Activated naive CD4-positive, alpha-beta T cell treated with Interleukin-2 at 50 U/mL for 16 hours (primary cell): ENCODE results near the gene ZNF443.
"Not testable (repeated sequence)": the region's sequence is repeated elsewhere in the genome, so short reads cannot be mapped to it uniquely, and the experiment has no call there.

Experiments
- DNase-seq: peaks from one replicate; pipeline ENCODE4 v3.0.0-alpha.2; 2020

Gene ZNF443

DNA sequence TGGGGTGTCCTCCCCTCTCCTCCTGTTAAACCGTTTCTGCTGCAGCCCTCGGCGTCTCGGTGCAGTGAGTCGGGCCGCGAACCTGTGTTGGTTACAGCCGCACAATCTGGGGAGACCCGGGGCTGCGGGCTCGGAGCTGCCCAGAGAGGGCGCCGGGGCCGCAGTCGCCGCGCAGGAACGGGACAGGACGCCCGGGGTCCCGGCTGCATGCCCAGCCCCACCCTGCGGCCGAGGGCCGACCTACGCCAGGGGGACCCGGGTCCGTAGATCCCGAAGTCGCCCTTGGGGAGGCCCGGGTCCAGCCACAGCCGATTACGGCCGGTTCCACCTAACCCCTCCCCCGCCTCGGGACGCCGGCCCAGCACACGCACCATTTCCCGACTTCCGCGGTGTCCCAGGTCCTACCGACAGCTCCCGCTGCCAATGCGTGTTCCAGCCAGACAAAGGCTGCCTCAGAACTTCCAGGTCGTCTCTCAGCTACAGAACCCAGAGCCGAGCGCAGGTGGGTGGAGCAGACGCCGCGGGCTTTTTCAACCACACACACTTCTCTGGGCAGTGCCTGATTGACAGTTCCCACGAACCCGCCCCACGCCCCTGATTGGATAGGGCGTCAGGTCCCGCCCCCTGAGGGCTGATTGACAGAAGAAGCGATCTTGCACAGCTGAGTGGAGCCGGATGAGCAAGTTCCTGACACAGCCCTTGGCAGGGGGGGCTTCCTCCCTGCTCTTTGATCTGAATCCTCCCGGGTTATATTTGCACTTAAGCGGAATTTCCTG is at the start of gene ZNF443:
ZNF443 (minus strand) TSS at position 481 of the 776 bp plus-strand sequence; CDS start at position 374, 107 bp downstream.
- peak; percentile 100 for DNase-seq

DNA sequence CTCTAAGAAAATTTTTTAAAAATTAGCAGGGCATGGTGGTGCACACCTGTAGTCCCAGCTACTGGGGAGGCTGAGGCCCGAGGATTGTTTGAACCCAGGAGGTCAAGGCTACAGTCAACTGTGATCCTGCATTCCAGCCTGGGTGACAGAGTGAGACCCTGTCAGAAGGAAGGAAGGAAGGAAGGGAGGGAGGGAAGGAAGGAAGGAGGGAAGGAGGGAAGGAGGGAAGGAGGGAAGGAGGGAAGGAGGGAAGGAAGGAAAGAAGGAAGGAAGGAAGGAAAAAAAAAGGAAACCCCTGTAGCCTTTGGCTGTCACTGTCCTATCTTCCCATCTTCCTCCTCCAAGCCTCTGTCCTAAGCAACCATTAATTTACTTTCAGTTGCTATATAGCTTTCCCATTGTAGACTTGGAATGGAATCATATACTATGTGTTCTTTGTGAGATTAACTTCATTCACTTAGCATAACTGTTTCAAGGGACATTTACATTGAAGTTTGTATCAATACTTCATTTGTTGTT is 45.5 kb upstream of the ZNF443 start:
- not testable (repeated sequence) for DNase-seq

DNA sequence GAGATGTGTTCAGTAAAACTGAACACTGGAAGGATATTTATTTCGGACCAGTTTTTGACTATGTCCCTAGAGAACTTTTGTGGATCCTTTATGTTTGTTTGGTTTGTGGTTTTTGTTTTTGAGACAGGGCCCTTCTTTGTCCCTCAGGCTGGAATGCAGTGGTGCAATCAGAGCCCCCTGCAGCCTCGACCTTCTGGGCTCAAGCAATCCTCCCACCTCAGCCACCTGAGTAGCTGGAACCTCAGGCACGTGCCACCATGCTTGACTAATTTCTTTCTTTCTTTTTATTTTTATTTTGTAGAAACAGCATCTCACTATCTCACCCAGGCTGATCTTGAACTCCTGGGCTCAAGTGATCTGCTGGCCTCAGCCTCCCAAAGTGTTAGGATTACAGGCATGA is 44.8 kb upstream of the ZNF443 start:
- DNase-seq: no peak

DNA sequence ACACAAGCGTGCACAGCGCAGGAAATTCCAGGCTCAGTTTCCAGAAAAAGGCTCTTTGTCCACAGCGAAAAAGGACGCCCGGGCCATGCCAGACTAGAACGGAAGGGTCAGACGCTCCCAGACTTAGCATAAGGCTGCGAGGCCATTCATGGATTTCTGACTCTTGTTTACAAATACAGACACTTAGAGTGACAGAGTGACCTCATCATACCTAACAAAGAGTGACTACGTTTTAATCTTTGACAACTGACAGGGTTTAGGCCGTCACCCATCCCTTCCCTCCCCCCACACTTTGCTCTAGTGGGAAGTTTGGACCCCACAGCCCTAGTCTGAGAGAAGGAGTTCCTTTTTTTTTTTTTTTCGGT is 44.2 kb upstream of the ZNF443 start:
- DNase-seq: no peak

DNA sequence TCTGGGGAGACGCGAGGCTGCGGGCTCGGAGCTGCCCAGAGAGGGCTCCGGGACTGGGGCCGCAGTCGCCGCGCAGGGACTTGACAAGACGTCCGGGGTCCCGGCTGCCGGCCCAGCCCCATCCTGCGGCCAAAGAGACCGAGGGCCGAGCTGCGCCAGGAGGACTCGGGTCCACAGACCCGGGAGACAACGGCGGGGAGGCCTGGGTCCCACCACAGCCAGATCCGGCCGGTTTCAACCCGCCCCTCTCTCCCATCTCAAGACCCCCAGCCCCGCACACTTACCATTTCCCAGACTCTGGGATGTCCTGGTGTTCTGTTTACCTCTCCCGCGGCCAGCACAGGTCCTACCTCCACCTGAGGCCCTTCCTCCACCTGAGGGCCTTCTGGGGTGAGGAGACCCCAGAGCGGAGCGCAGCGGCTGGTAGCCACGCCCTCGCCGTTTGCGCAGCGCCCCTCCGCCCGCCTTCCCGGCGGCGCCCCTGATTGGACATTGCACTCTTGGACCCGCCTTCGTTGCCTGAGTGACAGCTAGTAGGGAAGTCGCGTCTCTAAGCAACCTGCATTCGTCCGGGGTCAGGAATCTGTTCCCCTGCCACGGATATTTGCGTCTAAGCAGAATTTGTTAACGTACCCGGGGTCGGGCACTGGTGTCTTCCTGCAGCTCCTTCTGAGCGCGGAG is 43.7 kb upstream of the ZNF443 start, which contains the start of gene ZNF709:
ZNF709 (minus strand) TSS at position 446 of the 681 bp plus-strand sequence; CDS start at position 287, 159 bp downstream.
- DNase-seq: peak; percentile 90

DNA sequence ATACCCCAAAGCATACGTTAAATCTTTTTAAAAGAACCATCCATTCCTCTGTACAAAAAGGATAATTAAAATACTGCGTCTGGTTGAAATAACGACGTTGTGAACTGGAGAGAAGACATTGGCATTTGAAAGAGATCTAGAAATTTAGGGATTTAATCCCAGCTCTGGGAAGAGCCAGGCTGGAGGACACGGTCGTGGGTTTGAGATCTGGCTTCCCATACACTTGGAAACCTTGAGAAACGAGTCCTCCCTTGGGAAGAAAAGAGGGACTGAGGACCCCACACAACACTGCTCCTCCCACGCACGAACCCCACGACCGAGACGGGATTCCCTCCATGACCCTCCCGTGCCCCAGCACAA is 43.2 kb upstream of the ZNF443 start:
- no peak for DNase-seq

DNA sequence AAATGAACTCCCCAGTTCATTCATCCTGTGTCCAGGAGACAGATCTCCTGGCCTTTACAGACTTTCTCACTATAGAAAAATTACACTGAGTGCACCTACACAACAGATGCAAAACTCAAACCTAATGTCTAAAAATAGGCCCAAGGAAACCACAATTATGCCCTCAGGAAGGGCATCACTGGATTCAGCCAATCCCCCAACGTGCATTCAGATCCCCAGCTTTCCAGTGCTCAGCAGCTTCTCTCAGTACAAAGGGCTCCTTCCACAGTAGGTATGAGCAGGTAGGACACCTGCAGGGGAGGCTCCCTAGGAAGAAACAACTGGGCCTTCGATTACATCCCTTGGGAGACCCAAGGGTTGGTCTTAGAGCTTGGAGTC is 41.7 kb upstream of the ZNF443 start:
- DNase-seq: no peak

DNA sequence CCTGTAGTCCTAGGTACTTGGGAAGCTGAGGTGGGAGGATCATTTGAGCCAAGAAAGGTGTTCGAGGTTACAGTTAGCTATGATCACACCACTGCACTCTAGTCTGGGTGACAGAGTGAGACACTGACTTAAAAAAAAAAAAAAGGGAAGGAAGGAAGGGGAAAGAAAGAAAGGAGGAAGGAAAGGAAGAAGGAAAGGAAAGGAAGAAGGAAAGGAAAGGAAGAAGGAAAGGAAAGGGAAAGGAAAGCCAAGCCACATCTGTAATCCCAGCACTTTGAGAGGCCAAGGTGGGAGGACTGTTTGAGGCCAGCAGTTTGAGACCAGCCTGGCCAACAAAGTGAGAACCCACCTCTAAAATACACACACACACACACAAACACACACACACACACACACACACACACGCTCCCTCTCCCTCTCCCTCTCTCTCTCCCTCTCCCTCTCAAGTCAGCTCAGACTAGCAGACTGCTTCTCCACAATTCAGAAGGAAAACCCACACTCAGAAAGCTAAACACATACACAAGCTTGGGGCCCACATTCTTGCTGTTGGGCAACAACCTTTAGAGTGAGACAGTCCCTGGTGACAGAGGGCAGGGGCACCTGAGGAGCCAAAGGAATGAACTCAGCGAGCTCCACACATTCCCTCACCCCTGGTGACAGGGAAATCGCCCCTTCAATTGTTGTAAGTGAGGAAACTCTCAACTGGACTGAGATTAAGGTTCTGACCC is 41.1 kb upstream of the ZNF443 start:
- DNase-seq: no peak

DNA sequence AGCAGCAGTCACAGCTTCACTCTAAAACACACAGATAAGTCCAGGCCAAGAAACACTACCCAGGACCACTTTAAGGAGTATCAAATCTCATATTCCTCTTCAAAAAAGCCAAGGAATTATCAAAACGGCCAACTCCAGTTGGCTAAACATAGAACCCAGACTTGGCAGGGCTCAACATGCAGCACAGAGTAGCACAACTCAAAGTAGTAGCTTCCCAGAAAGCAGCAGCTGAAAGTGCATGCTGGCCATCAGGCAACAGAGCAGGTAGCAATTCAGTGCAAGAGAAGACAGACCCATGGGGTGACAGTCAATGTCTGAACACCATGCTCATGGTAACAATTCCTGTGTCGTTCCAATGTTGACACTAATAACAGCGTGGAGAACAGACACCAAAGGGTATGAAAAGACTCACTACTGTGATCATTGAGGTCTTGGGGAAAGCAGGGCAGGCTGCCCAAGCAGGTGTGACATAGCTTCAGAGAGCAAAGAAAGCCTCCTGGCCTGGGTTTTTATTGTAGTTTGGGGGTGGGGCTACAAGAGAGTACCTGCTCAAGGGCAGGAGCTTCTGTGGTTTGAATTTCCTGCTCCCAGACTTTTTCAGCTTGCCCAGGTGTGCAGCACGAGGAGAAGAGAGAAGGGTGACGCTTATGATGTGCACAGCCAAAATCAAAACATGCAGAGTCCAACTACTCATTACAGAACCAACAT is 37.6 kb upstream of the ZNF443 start:
- DNase-seq: no peak

DNA sequence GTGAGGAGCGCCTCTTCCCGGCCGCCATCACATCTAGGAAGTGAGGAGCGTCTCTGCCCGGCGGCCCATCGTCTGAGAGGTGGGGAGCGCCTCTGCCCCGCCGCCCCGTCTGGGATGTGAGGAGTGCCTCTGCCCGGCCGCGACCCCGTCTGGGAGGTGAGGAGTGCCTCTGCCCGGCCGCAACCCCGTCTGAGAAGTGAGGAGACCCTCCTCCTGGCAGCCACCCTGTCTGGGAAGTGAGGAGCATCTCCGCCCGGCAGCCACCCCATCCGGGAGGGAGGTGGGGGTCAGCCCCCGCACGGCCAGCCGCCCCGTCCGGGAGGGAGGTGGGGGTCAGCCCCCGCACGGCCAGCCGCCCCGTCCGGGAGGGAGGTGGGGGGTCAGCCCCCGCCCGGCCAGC is 26.8 kb upstream of the ZNF443 start:
- not testable (repeated sequence) for DNase-seq

DNA sequence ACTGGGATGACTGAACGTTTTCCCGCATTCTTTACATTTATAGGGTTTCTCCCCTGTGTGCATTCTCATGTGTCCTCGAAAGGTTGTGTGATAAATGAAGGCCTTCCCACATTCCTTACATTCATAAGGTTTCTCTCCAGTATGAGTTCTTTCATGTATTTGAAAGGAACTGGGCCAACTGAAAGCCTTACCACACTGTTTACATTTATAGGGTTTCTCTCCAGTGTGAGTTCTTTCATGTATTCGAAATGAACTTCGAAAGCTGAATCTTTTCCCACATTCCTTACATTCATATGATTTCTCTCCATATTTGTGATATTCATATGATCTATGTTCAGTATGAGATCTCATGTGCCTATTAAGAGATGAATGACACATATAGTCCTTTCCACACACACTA is 24.4 kb upstream of the ZNF443 start:
- DNase-seq: no peak

DNA sequence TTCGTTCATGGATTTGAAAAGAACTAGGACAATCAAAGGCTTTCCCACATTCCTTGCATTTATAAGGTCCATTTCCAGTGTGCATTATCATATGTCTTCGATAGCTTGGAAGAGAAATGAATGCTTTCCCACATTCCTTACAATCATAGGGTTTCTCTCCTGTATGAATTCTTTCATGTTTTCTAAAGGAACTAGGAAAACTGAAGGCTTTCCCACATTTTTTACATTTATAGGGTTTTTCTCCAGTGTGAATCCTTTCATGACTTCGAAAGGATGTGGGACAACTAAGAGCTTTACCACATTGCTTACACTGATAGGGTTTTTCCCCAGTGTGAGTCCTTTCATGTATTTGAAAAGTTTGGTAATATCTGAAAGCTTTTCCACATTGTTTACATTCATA is 23.9 kb upstream of the ZNF443 start:
- no peak for DNase-seq

DNA sequence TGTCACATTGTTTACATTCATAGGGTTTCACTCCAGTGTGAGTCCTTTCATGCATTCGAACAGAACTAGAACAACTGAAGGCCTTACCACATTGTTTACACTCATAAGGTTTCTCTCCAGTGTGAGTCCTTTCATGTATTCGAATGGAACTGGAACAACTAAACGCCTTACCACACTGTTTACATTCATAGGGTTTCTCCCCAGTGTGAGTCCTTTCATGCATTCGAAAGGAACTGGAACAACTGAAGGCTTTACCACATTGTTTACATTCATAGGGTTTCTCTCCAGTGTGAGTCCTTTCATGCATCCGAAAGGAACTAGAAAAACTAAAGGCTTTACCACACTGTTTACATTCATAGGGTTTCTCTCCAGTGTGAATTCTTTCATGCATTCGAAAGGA is 23.3 kb upstream of the ZNF443 start:
- not testable (repeated sequence) for DNase-seq

DNA sequence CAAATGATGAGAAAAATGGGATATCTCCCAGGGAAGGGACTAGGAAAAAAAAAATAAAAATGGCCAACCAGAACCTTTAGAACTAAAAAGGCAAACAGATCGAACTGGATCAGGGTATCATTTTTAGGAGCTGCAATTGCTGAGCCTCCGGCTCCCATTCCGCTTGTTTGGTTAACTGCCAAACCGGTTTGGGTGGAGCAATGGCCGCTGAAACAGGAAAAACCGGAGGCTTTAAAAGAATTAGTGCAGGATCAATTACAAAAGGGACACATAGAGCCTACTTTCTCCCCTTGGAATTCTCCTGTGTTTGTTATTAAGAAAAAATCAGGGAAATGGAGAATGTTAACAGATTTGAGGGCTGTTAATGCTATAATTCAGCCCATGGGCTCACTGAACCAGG is 12.7 kb upstream of the ZNF443 start:
- no peak for DNase-seq

DNA sequence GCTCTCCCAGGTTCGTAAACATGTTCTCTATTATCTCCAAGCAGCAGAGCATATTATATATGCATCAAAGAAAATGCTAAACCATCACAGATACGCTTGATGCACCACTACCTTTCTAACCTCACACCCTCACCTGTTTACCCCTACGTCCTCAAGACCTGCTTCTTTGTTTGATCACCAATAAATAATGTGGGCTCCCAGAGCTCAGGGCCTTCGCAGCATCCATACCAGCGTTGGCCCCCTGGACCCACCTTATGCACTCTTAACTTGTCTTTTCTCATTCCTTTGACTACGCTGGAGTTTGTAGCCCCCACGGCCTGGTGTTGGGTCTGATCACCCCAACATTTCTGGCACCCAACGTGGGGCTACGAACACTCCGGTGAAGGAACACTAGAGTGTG is 10.0 kb upstream of the ZNF443 start:
- DNase-seq: no peak

DNA sequence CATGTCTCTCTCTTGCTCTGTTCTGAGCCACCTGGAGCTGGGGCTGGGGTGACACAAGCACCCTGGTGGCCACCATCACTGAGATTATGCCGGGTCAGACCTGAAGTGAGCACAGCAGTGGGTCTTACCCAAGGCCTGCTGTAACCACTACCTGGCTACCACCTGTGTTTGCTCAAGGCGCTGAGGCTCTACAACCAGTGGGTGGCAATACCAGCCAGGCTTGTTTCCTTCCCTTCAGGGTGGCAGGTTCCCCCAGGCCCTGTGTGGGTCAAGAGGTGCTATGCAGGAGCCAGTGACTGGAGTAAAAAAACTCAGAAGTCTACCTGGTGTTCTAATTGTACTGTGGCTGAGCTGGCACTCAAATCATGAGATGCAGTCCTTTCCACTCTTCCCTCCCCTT is 8.0 kb upstream of the ZNF443 start:
- DNase-seq: no peak

DNA sequence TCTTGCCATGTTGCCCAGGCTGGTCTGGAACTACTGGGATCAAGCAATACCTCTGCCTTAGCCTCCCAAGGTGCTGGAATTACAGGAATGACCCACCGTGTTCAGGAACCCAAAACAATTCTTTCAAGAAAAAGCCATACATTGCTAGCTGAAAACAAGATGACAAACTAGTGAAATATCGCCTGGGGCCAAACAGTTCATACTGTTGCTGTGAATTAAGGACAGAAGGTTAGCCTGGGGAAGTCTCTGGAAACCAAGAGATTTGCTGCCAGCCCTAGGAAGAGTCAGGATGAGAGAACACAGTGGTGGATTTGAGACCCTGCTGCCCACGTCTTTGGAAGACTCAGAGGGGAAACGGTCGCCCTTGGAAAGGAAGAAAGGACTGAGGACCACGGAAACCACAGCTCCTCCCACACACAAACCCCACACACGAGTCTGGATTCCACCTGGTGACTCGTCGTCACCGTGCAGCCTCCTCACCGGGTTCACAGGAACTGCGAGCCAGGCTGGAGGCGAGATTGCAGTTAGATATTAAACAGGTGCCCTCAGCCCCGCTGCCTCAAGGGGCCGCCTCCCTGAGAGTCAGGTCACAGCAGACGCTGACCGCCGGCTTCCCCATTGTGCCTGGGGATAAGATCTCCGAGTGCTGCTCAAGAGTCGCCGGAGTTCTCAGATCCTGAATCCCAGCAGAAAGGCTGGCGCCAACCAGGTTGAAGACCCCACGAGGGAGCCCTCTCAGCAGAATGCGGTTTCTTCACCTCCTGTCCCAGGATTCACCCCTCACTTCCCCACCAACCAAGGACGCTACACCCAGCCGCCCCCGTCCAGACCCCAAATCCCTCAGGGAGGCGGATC is 908 bp downstream of the ZNF443 start:
- DNase-seq: peak; percentile 68

DNA sequence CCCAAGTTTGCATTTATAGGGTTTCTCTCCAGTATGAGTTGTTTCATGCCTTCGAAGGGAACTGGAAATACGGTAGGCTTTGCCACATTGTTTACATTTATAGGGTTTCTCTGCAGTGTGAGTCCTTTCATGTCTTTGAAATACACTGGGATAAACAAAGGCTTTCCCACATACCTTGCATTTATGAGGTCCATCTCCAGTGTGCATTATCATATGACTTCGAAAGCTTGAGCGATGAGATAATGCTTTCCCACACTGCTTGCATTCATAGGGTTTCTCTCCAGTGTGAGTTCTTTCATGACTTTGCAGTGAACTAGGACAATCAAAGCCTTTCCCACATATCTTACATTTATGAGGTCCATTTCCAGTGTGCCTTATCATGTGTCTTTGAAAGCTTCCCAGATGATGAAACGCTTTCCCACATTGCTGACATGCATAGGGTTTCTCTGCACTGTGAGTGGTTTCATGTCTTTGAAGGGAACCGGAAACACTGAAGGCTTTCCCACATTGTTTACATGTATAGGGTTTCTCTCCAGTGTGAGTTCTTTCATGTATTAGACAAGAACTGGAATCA is 10.0 kb downstream of the ZNF443 start:
- not testable (repeated sequence) for DNase-seq

DNA sequence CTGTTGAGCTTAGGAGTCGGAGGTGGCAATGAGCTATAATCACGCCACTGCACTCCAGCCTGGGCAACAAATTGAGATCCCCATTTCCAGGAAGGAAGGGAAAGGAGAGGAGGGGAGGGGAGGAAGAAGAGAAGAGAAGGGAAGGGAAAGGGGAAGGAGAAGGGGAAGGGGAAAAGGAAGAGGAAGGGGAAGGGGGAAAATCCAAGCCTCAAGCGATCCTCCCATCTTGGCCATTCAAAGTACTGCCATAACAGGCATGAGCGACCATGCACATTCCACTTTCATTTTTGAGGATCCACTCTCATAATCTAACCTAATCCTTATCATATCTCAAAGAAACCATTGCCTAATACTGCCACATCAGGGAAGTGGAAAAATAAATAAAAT is 14.9 kb downstream of the ZNF443 start:
- no peak for DNase-seq

DNA sequence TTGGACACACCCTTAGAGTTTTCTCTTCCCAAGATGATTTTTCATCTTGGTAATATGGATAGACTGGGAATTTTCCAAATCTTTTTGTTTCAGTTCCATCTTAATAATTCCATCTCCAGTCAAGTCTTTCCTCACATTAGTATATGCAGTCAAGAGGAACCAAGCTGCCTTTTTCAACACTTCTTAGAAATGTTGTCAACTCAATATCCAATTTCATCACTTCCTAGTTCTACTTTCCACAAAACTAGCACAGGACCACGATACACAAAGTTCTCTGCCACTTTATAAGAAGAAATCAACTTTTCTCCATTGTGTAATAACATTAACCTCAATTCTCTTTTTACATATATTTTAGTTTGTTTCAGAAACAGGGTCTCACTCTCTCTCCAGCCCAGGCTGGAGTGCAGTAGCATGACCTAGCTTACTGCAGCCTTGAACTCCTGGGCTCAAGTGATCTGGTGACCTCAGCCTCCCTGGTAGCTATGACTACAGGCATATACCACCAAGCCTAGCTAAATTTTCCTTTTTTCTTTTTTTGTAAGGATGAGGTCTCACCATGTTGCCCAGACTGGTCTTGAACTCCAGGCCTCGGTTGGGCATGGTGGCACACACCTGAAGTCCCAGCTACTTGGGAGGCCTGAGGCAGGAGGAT is 15.5 kb downstream of the ZNF443 start:
- no peak for DNase-seq

DNA sequence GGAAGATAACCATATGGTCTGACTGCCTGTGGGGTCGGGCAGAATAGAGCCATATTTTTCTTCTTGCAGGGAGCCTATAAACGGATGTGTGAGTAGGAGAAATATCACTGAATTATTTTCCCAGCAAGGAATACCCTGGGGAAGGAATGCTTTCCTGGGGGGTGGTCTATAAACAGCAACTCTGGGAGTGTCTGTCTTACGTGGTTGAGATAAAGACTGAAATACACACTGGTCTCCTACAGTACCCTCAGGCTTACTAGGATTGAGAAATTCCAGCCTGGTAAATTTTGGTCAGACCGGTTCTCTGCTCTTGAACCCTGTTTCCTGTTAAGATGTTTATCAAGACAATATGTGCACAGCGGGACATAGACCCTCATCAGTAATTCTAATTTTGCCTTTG is 23.5 kb downstream of the ZNF443 start:
- DNase-seq: not testable (repeated sequence)
